ENCODE results near the gene ERC1.

The ERC1 gene

DNA sequence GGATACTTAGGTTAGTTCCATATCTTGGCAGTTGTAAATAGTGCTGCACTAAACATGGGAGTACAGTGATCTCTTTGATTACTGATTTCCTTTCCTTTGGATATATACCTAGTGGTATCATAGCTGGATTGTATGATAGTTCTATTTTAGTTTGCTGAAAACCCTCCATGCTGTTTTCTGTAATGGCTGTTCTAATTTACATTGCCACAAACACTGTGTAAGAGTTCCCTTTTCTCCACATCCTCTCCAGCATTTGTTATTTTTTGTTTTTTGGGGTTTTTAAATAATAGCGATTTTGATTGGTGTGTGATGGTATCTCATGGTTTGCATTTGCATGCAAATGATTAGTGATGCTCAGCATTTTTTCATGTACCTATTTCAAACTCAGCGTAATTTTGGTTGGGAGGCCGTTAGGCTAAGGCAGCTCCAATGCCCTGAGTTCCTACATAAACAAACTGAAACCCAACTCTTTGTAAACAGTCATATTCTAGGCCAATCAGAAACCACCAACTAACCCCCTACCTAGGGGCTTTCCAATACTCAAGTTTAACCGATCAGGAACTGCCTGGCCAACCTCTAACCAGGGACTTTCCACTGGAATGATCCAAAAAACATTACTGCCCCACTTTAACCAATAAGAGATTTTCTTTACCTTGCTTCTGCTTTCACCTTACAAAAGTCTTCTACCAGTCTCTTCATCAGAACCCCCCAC lies 431.7 kb downstream of the ERC1 start:
- no peak for DNase-seq

DNA sequence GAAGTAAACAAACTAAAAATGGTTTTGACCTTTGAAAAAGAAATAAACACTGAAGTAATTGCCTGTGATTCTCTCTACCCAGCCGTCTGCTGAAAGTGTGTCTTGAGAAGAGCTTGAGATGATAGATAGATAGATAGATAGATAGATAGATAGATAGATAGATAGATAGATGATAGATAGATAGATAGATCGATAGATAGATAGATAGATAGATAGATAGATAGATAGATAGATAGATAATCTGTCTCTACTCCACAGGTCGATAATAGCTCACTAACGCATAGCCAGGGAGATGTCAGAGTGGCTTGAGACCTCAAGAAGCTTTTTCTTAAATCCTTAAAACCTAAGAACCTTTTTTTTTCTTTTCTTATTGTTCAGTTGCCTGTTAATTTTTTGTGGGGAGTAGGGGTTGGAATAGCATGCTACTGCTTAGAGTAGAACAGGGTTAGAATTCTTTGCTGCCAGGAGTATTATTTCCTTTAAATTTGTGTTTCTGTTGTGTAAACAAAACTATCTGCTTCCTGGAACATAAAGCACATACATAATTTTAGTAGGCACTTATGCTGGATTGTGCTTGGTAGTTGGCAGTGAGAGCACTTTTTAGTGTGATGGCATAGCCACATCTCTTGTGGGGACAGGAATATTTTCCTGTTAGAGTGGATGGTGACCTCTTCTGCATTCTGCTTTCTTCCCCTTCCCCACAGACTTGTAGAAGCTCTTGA lies 433.8 kb downstream of the ERC1 start:
- no peak for DNase-seq

DNA sequence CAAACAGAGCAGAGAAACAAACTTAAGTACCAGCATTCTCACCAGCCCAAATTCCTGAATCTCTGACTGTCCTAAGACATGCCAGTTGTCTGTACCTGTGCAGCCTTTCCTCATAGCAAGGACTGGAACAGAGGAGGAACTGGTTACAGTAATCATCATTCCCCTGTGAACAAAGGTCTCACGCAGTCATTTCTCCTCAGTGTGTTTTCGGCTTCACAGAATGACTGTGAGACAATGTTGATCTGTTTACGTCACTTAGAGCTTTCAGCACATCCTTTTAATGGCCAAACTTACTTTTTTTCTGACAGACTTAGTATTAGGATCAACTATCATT lies 434.3 kb downstream of the ERC1 start:
- no peak for DNase-seq

DNA sequence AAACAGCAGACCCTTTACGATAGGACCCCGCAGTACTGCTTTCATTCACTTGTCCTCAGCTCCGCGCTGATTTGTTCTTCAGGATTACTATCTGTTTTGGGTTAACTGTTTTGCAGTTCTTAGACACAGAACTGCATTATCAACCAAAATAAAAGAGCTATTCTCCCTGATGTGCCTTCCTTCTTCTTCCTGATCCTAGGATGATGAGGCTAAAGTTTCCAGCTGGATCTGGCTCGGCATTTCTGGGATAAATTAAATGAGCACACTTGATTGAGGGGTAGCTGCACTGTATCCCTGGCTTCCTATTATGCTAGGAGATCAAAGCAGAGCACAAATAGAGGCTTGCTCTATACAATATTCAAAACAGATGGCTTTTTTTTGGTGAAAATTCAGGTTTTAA lies 437.6 kb downstream of the ERC1 start:
- no peak for DNase-seq

DNA sequence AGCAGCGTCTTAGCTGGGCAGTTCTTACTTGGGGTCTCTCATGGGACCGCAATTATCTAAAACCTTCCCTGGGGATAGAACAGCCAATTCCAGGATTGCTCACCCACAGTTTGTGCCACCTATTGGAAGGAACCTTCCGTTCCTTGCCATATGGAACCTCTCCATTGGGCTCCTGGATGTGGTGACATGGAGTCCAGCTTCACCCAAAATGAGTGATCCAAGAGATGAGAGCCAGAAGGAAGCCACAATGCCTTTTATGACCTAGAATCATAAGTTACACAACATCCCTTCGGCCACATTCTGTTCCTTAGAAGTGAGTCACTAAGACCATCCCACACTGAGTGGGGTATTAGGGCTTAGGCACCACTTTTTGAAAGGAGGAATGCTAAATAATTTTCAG lies 439.0 kb downstream of the ERC1 start:
- no peak for DNase-seq

DNA sequence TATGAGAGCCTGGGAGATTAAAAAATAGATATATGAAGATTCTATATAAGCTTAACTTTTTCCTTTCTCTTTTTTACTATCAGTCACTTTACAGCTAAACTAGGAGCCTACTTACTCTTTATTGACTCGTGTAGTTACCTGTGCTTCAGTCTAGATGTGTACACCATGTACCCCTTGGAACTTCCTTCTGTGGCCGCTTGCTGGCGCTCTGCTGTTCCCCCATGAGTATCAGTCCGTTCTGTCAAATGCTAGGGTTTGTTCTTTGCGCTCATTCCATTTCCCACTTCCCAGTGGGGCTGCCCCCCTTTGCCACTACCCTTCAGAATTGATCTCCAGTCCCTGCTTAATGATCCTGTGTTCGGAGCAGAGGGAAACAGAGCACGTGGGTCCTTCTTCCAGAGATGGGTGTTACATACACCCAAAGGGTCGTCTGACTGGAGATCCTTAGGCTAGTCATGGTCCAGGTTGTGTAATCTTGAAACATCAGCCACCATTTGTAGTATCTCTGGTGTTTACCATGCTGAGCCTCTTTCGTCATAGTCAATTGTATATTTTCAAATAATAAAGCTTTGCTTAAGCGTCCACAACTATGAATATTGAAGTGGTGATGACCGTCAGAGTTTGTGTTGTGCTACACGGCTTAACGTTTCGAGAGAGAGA lies 443.4 kb downstream of the ERC1 start:
- no peak for DNase-seq

DNA sequence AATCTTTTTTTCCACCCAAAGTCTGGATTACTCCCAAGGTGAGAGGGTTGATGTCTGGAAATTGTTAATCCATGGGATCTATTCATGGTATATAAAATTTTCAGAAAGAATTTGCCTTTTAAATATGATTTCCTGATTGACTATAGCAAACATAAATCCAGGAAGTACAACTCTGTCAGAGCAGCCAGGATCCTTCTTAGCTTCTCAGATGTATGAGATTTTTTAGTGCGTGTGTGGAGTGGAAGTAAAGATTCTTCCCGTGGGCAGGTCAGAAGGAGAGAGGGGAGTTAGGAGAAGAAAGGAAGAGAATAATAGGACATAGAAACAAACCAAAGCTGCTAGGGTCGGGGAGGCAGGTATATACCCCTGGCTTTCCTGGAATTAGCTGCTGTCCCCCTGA lies 444.0 kb downstream of the ERC1 start:
- no peak for DNase-seq

DNA sequence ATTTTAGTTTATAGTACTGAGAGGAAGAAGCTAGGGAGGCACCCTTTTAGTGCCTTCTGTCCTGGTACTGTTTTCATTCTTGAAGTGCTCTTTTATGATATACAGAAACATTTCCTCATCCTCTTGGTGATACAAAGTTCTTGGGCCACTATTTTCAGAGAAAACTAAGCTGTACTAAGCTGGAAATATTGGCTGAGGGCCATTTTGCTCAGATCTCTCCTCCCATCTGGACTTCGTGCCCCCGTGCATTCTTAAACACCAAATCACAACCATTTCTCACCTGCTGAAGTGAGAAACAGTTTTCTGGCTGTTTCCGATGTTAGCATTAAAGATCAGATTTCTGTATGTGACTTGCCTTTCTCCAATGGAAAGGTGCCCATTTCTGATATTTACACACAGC lies 444.4 kb downstream of the ERC1 start:
- DNase-seq = no peak

GRCh38 chr12:1436015-1436414 lies 445.0 kb downstream of the ERC1 start:
- DNase-seq = no peak

DNA sequence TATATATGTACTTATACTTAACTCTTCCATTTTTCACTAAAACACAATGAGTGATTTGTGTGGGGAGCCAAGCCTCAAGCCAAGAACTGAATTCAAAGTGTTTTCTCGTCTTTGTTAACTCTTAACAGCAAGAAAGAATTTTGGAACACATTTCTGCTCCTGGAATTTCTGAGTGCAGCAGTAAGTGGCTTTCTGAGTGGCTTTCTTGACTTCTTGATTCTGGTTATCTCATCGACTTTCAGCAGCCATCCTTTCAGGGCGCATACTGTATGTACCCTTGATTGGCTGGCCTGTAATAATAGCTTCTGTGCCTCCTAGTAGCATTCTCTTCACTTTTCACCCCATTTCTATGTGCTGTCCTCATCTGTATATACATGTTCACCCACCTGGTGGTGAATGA lies 446.0 kb downstream of the ERC1 start:
- no peak for DNase-seq

- no peak for DNase-seq
These were observed 448.2 kb downstream of the ERC1 start for GRCh38 chr12:1439201-1439600.

GRCh38 chr12:1439687-1440086 lies 448.7 kb downstream of the ERC1 start:
- no peak for DNase-seq

DNA sequence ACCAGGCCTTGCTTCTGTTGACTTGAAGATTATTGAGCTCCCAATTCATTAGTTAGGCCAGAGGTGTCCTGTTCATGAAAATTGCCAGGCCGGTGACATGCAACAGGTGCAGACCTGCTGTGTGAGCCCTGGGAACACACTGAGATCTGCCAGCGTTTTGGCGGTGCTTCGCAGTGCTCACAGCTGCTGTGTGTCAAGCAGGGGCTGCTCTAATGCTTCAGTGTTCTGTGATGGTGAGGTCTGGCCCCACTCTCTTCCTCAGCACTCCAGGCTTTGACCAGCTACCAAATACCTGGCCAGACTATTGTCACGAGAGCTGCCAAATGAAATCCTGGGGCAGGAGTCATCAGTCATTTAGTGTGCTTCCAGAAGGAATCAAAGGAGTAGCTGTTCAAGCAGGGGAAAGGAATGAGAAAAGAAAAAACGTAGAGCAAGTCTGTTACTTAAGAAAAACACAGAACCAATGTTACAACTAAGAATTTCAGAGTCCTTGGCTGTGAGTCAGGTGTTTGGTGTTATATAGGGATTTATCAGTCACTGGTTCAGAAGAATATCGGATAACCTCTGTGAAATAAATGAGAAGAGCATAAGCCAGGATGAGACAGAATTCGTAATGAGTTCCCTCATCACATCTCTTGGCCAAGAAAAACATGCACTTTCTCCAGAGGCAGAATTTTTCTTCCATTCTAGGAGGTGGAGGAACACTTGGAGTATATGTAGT lies 452.6 kb downstream of the ERC1 start:
- DNase-seq = no peak

- no peak for DNase-seq
These were observed 453.1 kb downstream of the ERC1 start for GRCh38 chr12:1444142-1444516.

GRCh38 chr12:1445807-1446206 lies 454.8 kb downstream of the ERC1 start:
- no peak for DNase-seq

- no peak for DNase-seq
These were observed 457.3 kb downstream of the ERC1 start for GRCh38 chr12:1448336-1448735.

DNA sequence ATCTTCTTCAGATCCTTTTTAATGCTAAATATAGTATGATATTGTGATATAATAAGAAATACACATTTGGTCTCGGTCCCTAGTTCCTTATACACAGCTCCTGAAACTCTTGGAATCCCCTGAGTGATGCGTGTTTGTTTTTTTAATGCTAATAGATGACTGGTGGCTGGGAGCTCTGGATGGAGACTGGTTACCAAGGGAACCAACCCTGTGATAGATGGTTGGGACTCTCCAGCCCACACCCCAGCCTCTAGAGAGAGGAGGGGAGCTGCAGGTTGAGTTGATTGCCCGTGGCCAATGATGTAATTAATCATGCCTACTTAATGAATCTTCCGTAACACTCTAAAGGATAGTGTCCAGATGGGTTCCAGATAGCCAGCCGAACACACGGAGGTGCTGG lies 462.8 kb downstream of the ERC1 start:
- no peak for DNase-seq

- DNase-seq = no peak
These were observed 465.9 kb downstream of the ERC1 start for GRCh38 chr12:1456885-1457284.

DNA sequence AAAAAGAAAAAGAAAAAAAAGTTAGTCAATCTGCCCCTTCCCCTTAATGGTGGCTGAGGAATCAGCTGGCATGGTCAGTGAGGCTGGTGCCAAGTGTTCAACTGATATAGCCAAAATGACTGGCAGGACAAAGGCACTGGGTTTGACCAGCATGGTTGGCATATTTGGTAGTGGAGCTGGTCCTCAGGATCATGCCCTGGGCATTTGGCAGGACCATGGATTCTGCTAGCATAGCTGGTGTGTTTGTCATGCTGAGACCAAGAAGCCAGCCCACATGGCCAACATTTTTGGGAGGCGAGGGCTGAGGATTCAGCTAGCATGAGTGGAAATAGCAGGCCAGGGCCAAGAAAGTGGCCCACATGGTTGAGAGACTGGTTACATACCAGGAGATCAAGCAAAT lies 466.9 kb downstream of the ERC1 start:
- no peak for DNase-seq

DNA sequence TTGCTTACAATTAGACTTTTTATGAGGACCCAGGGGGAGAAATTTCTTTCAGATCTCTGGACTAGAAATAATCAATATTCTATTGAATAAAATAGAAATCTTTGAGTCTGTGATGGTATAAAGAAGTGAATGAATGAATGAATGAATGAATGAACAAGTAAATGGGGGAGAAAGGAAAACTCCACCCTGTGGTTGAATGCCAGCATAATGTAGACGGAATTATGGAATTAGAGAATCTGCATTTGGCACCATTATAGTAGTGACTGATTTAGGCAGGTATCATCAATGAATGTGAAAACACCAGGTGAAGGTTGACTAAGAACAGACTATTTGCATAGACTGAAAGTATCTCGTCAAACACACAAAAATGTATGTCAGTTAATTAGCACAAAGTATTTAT lies 468.3 kb downstream of the ERC1 start:
- DNase-seq = no peak

- no peak for DNase-seq
These were observed 472.3 kb downstream of the ERC1 start for GRCh38 chr12:1463073-1463905.

DNA sequence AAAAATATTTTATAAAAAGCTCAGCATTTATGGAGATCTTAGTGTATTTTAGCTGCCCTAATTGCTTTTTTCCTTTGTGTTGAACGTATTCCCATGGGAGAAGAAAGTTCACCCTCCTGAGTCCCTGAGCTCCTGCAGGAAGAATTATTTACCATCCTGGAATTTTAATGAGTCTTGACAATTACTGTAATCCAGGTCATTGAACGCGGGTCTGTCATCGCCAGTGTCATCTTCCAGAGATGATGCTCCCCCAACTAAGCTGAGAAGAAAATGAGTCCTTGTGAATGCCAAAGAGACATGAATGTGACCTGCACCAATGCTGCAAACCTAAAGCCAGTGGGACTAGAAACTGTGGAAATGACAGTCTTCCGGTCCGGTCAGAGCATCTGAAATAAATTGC lies 473.9 kb downstream of the ERC1 start:
- no peak for DNase-seq

- no peak for DNase-seq
These were observed 475.0 kb downstream of the ERC1 start for GRCh38 chr12:1465990-1466389.
